Dedifferentiated amniotic fluid mesenchymal stem cell (primary cell): ENCODE data around the gene CPLX1.
"Not testable (repeated sequence)": the region's sequence is repeated elsewhere in the genome, so short reads cannot be mapped to it uniquely, and the experiment has no call there.

ENCODE experiments used
- DNase-seq: peaks from one replicate; pipeline ENCODE4 v3.0.0-alpha.2; 2016; ENCODE audit errors: extremely low spot score

Gene CPLX1

DNA sequence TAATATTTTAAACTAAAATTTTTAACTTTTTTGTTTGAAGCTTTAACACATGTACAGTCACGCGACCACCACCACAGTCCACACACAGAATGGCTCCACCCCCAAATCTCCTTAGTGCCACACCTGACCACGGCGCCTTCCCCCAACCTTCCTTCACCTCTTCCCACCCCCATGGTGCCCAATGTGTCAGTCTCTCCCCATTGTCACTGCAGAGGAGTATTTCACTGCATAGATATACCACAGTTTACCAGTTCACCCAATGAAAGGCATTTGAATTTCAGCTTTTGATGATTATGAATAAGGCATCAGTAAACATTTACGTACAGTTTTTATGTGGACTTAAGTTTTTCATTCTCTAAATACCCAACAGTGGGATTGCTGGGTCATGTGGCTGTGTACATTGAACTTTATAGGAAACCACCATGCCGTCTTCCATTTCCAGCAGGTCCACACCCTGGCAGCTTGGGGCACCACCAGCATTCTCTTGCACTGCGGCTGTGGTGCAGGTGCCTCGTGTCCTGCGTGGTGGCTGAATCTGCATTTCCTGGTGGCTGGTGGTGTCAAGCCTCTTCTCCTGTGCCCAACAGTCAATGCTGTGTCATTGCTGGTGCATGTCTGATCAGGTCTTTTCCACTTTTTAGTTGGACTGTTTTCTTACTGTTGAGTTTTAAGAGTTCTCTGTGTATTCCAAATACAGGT lies 49.0 kb downstream of the CPLX1 start:
- DNase-seq, result no peak

DNA sequence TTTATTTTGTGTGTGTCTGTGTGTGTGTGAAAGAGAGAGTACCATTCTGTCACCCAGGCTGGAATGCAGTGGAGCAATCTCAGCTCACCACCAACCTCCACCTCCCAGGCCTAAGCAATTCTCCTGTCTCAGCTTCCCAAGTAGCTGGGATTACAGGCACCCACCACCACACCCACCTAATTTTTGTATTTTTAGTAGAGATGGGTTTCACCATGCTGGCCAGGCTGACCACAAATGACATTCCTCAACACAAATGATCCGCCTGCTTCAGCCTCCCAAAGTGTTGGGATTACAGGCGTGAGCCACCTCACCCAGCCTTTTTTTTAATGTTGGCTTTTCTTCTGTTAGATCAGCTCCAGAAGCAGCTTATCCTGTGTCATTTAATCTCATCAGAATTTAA lies 50.4 kb downstream of the CPLX1 start:
- DNase-seq, result not testable (repeated sequence)

DNA sequence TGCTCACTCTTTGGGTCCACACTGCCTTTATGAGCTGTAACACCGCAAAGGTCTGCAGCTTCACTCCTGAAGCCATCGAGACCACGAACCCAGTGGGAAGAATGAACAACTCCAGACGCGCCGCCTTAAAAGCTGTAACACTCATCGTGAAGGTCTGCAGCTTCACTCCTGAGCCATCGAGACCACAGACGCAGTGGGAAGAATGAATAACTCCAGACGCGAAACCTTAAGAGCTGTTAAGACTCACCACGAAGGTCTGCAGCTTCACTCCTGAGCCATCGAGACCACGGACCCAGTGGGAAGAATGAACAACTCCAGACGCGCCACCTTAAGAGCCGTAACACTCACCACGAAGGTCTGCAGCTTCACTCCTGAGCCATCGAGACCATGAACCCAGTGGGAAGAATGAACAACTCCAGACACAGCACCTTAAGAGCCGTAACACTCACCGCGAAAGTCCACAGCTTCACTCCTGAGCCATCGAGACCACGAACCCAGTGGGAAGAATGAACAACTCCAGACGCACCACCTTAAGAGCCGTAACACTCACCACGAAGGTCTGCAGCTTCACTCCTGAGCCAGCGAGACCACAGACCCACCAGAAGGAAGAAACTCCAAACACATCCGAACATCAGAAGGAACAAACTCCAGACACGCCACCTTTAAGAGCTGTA lies 51.4 kb downstream of the CPLX1 start:
- DNase-seq, result not testable (repeated sequence)

DNA sequence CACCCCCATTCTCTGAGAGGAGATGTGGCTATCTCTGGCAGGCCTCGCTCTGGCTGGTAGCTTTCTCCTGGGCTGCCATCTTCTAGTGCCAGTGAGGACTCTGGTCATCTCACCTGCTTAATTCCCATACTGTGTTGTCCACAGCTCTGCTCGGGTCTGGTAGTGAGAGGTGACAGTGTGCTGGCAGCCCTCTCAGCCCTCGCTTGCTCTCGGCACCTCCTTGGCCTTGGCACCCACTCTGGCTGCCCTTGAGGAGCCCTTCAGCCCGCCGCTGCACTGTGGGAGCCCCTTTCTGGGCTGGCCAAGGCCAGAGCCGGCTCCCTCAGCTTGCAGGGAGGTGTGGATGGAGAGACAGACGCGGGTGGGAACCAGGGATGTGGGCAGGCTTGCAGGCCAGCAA lies 52.7 kb downstream of the CPLX1 start:
- DNase-seq, result no peak

DNA sequence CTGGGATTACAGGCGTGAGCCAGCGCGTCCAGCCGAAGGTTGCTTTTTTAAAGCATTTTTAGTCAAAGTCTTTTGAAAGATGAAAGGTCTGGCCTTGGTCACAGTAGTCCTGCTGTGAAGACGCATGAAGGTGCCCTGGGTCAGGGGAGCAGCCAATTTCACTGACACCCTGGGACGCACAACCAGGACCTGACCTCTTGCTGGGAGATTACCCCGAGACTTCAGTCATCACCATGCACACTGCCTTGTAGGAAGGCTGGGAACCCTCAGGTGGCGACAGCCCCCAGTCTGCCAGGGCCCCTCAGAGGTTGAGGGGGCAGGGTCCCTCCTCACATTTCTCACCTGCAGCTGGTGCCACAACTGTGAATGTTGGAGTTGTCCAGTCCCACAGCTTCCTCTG lies 53.2 kb downstream of the CPLX1 start:
- no peak for DNase-seq

DNA sequence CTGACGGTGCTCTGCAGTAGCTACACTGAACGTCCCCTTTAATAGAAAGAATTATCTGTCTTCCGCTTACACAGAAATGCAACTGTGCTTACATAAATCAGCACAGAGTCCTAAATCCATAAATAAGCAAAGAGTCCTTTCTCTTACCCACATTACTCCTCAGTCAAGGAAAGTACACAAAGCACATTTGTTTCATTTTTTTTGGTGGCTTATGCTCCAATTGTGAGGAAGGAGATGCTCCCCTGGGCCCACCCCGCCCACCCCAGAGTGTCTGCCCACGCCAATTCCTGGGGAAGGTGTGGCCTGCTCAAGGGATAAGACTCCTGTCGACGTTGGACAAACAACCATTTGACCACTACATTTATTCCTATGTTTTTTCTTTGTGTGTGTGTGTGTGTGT lies 53.8 kb downstream of the CPLX1 start:
- DNase-seq, result no peak

DNA sequence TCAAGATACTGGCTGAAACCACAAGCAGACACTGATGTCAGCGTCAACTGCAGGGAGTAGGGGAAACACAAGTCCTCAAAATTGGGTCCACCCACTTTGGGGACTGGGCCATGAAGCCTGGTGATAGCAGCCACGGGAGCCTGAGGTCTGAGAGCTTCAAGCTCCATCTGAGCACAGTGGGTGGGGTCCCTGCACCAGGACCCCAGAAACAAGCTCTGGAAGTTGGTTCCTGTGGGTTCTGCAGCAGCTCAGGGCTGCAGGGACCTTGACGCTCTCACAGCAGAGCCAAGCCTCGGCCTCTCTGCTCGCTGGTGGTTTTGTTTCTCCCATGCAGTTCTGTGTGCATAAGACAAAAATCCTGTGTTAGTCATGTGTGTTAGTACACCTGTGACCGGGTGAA lies 54.5 kb downstream of the CPLX1 start:
- no peak for DNase-seq

DNA sequence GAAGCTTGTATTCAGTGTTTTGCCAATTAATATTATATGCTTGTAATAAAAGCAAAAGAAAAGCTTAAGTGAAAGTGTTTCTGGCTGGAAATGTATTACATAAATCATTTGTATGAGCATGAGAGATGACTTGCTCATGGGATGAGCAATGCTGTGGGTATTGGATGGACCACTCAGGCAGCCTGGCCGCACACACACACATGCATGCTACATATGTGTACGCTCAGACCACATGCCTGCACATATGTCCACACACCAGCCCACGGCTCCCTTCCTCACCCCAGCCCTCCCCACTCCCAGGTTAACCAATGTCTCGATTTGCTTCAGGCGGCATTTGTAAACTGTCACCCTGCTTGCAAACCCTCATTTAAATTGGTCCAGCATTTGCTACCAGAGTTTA lies 55.9 kb downstream of the CPLX1 start:
- no peak for DNase-seq

DNA sequence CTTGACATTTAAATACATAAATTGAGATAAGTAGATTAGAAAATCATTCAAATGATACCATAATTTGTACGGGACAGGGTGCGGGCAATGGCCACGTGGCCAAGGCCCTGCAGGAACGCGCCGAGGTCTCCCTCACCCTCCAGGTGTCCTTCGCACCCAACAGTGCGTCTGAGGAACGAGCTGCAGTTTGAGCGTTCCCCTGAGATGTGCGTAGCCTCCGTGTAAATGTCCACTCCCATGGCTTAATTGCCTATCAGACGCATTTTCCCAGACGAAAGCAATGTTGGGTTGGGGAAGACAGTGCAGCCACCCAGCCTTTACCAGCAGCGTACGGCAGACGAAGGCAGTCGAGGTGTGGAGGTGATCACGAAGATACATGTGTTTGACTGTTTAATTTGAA lies 56.4 kb downstream of the CPLX1 start:
- DNase-seq, result no peak

DNA sequence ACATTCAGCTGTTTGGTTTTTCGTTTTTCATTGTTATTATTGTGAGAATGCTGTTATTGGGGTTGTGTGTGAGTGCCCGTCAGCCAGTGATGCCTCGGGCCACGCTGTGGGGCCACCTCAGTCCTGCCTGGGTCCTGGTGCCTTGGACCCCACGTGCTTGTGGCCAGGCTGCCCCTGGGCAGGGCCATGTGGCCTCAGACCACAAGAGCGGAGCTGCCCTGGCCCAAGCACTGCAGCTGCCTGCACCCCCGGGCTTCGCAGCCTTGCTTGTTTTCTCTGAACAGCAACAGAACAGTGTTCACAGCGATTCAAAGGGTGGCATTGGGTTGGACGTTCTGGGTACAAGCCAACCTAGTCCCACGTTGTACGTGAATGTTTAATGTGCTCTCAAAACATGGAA lies 56.9 kb downstream of the CPLX1 start:
- no peak for DNase-seq

DNA sequence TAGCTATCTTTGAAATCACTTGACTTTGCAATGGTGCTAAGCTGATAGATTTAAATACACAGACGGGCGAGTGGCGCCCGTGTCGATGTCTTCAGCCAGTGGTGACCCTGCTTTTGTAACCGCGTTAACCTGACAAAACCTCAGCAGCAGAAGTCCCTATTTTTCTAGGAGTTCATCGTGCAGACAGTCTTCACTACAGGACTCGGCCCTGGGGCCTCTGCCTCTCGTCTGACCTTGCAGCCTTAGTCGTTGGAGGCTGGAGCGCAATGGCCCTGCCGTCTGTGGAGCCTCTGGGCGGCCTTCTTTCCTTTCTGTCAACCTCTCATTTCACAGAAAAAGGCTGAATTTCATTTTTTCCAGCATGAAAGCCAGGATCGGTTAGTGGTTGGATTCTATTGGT lies 57.9 kb downstream of the CPLX1 start:
- DNase-seq, result no peak

DNA sequence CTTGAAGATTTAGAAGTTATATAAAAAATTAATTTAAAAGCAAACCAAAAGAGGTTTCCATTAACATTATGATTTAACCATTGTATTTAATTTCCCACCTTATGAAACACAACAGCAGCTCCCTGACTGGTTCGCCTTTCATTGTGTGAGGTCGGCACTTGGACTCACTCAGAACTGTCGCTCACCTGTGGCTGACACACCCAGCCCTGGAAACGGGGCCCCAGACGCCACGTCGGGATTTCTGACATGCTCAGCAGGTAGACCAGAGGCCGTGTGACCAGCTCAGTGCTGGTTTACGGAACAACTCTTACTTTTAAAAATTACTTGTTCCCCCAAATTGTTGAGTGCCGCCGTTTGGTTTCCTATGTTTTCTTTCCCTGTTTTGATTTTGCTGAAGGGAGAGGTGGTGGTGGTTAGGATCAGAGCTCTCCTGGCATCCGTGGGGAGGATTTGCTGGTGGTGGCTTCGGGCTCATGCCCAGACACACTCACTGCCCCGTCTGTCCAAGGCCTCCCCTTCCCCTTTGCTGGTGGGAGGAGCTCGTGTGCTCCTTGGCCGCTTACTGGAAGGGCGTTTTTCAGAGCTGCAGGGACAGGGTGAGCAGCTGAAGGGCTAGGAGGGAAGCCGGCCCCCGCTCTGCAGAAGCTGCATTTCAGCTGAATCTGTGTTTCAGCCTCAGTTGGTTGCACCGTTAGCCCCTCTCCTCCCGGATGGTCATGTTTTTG lies 59.2 kb downstream of the CPLX1 start:
- DNase-seq, result no peak

DNA sequence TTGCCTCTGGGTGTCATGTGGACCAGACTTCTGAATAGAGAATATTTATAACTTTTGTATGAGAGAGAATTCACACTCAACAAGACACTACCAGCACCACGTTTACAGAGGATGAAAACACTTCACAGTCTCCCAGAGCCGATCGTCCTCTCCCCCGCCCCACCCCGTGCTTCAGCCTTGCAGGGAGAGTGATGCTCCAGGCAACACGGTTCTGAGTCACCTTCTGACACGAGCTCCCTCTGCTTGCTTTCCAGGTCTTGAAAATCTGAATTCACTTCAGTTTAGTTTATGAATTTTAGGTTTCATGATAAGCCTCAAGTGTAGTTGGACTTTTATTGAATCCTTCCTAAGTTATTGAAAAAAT lies 59.8 kb downstream of the CPLX1 start:
- DNase-seq, result no peak

DNA sequence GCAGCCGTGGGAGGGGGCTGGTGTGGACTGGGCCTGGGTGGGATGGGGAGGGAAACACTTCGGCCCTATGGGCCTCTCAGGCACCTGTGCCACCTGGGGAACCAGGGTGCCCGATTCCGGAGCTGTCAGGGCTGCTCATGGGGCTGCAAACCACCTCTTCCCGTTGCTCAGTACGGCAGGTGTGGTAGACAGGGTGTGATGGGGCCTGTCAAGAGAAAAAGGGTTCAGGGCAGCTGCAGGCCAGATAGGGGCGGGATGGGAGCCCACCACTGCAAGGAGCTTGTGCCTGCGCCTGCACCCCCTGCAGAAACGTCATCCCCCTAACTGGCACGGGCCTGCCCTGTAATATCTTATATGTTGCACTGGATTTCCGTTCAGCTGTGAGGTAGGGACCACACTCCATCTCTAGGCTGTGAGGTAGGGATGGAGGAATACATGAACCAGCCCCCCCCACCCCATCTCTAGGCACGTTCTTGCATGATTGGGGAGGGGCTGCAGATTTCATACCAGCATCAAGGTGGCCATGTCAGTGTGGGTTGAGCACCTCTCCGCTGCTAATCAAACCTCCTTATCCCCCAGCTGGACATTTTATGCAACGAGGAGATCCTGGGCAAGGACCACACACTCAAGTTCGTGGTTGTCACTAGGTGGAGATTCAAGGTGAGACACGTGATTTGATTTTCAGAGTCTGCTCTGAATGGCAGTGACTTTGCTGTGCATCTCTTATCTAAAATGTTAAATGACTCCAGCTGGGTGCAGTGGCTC lies 61.3 kb downstream of the CPLX1 start:
- DNase-seq, result no peak

DNA sequence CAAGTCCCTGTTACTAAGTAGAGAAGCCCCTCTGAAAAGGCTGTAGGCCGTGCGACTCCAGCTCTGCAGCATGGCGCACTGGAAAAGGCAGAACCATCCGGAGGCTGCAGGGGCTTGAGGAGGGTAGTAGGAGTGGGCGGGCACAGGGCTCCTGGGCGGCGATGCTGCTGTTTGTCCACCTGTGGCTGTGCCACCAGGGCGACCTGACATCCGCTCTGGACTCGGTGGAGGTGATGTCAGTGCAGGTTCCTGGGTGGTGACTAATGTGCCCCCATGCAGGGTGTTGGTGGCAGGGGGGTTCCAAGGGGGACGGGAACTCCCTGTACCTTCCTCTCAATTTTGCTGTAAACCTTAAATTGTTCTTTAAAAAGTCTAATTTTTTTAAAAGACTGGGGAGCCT lies 62.0 kb downstream of the CPLX1 start:
- DNase-seq, result no peak

DNA sequence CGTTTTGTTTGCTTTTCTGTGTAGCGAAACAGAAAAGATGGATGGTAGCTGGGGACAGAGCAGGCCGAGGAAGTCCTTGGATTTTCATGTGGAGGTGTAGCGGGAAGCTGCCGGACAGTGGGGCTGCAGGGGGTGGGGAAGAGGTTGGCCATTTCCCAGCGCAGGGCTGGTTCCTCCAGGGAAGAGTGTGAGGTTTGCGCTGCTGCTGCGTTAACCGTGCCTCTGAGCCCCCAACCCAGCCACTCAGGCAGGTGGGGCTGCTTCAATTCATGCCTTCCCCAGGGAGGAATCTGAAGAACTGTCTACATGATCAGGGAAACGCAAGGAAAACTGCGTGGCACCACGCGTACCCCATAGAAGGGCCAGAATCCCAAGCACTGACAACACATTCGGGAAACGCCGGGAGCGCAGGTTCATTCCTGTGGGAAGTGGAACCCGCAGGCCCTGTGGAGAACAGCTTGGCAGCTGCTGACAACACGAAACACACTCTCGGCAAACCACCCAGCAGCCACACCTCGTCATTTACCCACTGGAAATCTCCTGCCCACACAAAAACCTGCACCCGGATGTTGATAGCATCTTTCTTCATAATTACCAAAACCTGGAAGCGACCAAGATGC lies 62.6 kb downstream of the CPLX1 start:
- no peak for DNase-seq

DNA sequence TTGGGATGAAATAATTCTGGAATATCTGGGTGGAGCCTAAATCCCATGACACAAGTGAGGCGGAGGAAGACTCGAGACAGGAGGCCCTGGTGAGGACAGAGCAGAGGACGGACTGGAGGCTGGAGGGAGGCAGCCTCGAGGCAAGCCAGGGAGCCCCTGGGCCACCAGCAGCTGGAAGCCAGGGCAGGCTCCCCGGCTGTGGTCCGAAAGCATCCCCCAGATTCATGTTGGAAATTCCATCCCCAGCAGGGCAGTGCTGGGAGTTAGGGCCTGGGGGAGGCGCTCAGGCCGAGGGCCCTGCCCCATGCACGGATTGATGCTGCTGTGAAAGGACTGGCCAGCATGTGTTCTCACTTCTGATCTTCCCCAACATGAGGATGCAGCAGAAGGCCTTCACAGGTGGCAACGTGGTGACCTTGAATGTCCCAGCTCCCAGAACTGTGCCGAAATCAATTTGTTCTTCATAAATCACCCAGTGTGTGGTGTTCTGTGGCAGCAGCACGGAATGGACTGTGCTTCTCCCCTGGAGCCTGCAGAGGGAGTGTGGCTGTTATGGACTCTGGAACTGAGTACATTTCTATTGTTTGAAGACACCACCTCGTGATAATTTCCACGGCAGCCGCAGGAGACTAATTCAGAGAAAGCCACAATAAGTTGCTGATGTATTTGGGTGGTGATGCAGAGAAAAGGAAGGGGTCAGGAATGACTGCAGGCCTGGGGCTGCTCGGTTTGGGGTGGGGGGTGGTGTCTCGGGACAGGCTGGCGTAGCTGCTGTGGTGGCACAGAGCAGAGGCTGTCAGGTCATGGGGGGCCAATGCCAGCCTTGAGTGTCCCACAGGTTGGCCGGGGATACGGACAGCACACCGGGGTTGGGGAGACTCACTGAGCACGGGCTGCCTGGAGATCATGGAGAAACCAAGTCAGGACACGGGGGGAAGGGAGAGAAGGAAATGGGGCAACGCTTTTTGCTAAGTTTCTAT lies 63.4 kb downstream of the CPLX1 start:
- no peak for DNase-seq

DNA sequence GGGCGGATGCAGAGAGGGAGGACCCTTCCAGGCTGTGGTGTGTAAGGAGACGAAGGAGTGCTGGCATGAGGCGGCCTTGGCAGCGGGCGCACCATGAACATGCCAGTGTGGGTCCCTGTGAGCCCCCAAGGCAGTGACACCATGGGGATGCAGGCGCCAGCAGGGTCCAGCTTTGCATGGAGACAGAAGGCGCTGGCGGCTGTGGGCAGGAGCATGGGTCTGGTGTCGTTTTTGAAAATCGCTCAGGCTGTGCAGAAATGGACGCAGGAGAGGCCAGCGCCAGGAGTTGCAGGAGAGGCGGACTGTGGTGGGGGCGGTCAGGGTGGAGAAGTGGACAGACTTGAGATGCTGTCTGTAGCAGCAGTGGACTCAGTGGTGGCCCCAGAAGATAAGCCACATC lies 64.2 kb downstream of the CPLX1 start:
- no peak for DNase-seq

DNA sequence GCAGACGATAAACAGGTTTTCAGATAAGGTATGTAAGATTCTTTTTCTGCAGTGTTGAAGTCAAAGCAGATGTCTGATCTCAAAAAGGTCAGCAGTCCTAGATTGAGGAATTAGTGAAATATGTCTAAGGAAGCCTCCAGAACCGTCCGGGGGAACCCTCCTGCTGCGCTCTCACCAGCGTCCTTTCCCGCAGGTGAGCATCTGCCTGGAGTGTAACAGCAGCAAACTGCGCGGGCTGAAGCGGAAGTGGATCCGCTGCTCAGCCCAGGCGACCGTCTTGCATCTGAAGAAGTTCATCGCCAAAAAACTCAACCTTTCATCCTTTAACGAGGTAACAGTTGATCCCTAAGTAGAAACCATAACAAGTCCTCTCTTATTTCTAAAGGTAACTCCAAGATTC lies 64.8 kb downstream of the CPLX1 start:
- DNase-seq, result no peak

DNA sequence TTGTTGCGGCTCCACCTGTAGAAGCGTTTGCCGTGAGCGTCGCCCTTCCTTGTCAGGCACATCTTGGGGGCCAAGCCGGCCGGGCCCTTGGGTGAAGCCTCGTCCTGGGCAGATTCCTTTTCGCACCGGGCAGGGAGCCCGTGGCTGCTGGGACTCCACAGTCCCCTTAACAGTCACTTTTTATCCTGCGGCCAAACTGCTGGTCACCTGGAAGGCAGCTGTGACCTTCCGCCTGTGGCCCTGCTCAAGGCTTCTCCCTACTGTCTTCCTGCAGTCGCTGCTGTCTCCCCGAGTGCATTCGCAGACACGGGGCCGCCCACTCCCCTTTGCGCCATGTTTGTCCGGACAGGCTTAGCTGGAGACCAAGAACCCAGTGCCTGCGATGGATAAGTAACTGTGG lies 65.3 kb downstream of the CPLX1 start:
- no peak for DNase-seq

DNA sequence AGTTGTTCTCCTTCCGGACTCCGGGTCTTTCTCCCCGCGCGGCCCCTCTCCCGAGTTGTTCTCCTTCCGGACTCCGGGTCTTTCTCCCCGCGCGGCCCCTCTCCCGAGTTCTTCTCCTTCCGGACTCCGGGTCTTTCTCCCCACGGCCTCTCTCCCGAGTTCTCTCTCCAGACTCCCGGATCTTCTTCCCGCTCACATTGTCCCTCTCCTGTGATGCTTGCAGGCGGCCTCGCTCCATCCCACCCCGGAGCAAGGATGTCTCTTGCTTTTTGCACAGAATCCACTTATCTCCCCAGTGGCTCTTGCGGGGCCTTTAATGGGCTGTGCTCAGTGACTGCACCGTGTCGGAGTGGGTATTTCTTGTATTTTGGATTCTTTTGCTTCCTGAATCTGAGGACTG lies 66.1 kb downstream of the CPLX1 start:
- DNase-seq, result not testable (repeated sequence)
